CD8-positive, alpha-beta memory T cell (primary cell): ENCODE results near the gene RASAL2. TPM values are rescaled to one million over a fixed set of nuclear protein-coding genes. Genes with fewer than 3 reads are reported as not detected.
A peak's percentile ranks its signal among the peaks of the same experiment; 100 is the strongest.
"Not testable (repeated sequence)": the region's sequence is repeated elsewhere in the genome, so short reads cannot be mapped to it uniquely, and the experiment has no call there.

Experiments used
- CTCF ChIA-PET: fragments of 350-600 bp; sonication (Branson Sonifier 250); formaldehyde crosslinking; loops from one replicate; lab custom pipeline; 2021; ENCODE audit warnings: antibody characterized with exemption; lab: Charles Lee
- POLR2A ChIA-PET: fragments of 350-600 bp; sonication (Branson Sonifier 250); formaldehyde crosslinking; loops from one replicate; lab custom pipeline; 2021; ENCODE audit warnings: antibody characterized with exemption; lab: Charles Lee
- DNase-seq, 5 donors: peaks; one replicate each; pipeline versions ENCODE4 v3.0.0 to v3.0.0-alpha.2; 2020 to 2022; ENCODE audit warnings: mixed read lengths in 1 of 5
- H3K27ac ChIP-seq: one replicate; pipeline ENCODE4 v1.7.0; 2013; ENCODE audit warnings: low read depth, mild to moderate bottlenecking, low read length, moderate library complexity
- H3K27me3 ChIP-seq: 2 replicates; pipeline ENCODE4 v1.7.0; 2013; ENCODE audit warnings: low read length, mild to moderate bottlenecking; ENCODE audit not compliant: insufficient read depth, poor library complexity, severe bottlenecking
- H3K36me3 ChIP-seq: 2 replicates; pipeline ENCODE4 v1.7.0; 2013; ENCODE audit warnings: mild to moderate bottlenecking, low read length, moderate library complexity; ENCODE audit not compliant: insufficient read depth
- H3K4me1 ChIP-seq: 2 replicates; pipeline ENCODE4 v1.7.0; 2013; ENCODE audit warnings: mild to moderate bottlenecking, low read length, moderate library complexity; ENCODE audit not compliant: insufficient read depth
- H3K4me3 ChIP-seq: 2 replicates; pipeline ENCODE4 v1.7.0; 2013; ENCODE audit warnings: mild to moderate bottlenecking, low read length
- H3K9me3 ChIP-seq: 2 replicates; pipeline ENCODE4 v1.7.0; 2013; ENCODE audit warnings: mild to moderate bottlenecking, low read length
- H3K27ac Mint-ChIP-seq, 8 donors: one replicate each; pipeline ENCODE4 v1.8.0; 2020 to 2021; ENCODE audit warnings: mixed read lengths in 8 of 8, mild to moderate bottlenecking in 6 of 8, inconsistent platforms in 3 of 8, moderate library complexity in 3 of 8
- H3K27me3 Mint-ChIP-seq, 2 donors: one replicate each; pipeline ENCODE4 v1.8.0; 2020 to 2021; ENCODE audit warnings: mixed read lengths in 2 of 2, mild to moderate bottlenecking in 1 of 2, moderate library complexity in 1 of 2
- H3K36me3 Mint-ChIP-seq, 3 donors: one replicate each; pipeline ENCODE4 v1.8.0; 2020 to 2021; ENCODE audit warnings: mixed read lengths in 3 of 3, inconsistent platforms in 1 of 3, mild to moderate bottlenecking in 1 of 3
- H3K4me1 Mint-ChIP-seq, 3 donors: one replicate each; pipeline ENCODE4 v1.8.0; 2020 to 2021; ENCODE audit warnings: mixed read lengths in 3 of 3, inconsistent platforms in 1 of 3, mild to moderate bottlenecking in 1 of 3
- H3K4me3 Mint-ChIP-seq, 7 donors: one replicate each; pipeline ENCODE4 v1.8.0; 2020 to 2021; ENCODE audit warnings: mixed read lengths in 7 of 7, mild to moderate bottlenecking in 6 of 7, moderate library complexity in 4 of 7, inconsistent platforms in 2 of 7
- H3K9me3 Mint-ChIP-seq, 5 donors: one replicate each; pipeline ENCODE4 v1.8.0; 2020 to 2022; ENCODE audit warnings: mixed read lengths in 5 of 5, mild to moderate bottlenecking in 3 of 5, moderate library complexity in 2 of 5, inconsistent platforms in 1 of 5
- polyA plus RNA-seq: library from polyadenylated mRNA; unstranded; fragments of 300-500 nt; fragmentation: Illumina TruSeq; gene quantifications from one replicate; pipeline ENCODE4 v1.2.3, GENCODE V29; 2021
- total RNA-seq, 2 experiments: library from RNA; stranded (reverse); gene quantifications; one replicate each; pipeline ENCODE4 v1.2.3, GENCODE V29; 2021

Gene RASAL2
- total and polyA plus RNA-seq, 3 experiments from 2014 or later: 0.04 to 0.07 TPM; not detected in 1

GRCh38 chr1:178077917-178078316 is 16.0 kb upstream of the RASAL2 start:
- H3K4me1 Mint-ChIP-seq: no peaks in the 10 kb centered on the region
- no peaks in the 10 kb centered on the region for H3K27me3 ChIP-seq
- POLR2A ChIA-PET: no interaction called here
- H3K9me3 ChIP-seq: no peaks in the 10 kb centered on the region
- no peaks in the 10 kb centered on the region for H3K27me3 Mint-ChIP-seq
- H3K4me1 ChIP-seq: no peaks in the 10 kb centered on the region
- H3K36me3 ChIP-seq: no peaks in the 10 kb centered on the region
- no peak overlapping the region for H3K4me3 ChIP-seq
- no peaks in the 10 kb centered on the region for H3K36me3 Mint-ChIP-seq
- H3K27ac ChIP-seq: no peak overlapping the region
- peaks cover 3 to 12% (median 8%) of the 10 kb centered on the region in 5 donors for H3K9me3 Mint-ChIP-seq
- DNase-seq: no peak
- H3K27ac Mint-ChIP-seq: no peak overlapping the region
- H3K4me3 Mint-ChIP-seq: no peak overlapping the region
- CTCF ChIA-PET: no interaction called here

- no peaks in the 10 kb centered on the region for H3K4me1 ChIP-seq
- CTCF ChIA-PET: no interaction called here
- H3K4me3 ChIP-seq: no peak overlapping the region
- Mint-ChIP-seq H3K27ac (no peak overlapping the region), H3K36me3 (no peaks in the 10 kb centered on the region), H3K4me1 (no peaks in the 10 kb centered on the region), H3K9me3 (peaks cover 0 to 24% (median 10%) of the 10 kb centered on the region in 5 donors), H3K27me3 (peaks cover 4 to 9% of the 10 kb centered on the region in 2 donors), H3K4me3 (no peak overlapping the region)
- H3K9me3 ChIP-seq: no peaks in the 10 kb centered on the region
- H3K27ac ChIP-seq: no peak overlapping the region
- no peaks in the 10 kb centered on the region for H3K27me3 ChIP-seq
- POLR2A ChIA-PET: no interaction called here
- no peaks in the 10 kb centered on the region for H3K36me3 ChIP-seq
- DNase-seq: no peak
Measured at GRCh38 chr1:178086294-178086693, 7.6 kb upstream of the RASAL2 start.

- Mint-ChIP-seq H3K36me3 (no peaks in the 10 kb centered on the region), H3K4me1 (no peaks in the 10 kb centered on the region), H3K4me3 (no peak overlapping the region), H3K27me3 (peaks cover 9 to 13% of the 10 kb centered on the region in 2 donors), H3K27ac (no peak overlapping the region), H3K9me3 (peaks cover 0 to 28% (median 14%) of the 10 kb centered on the region in 5 donors)
- Histone ChIP-seq H3K4me3 (no peak overlapping the region), H3K27ac (no peak overlapping the region), H3K4me1 (no peaks in the 10 kb centered on the region), H3K9me3 (no peaks in the 10 kb centered on the region), H3K36me3 (no peaks in the 10 kb centered on the region), H3K27me3 (no peaks in the 10 kb centered on the region)
- DNase-seq: no peak
- ChIA-PET POLR2A (no interaction called here), CTCF (no interaction called here)
Measured at GRCh38 chr1:178086766-178087165, 7.1 kb upstream of the RASAL2 start.

- peaks cover 25 to 30% of the 10 kb centered on the region in 2 donors for H3K27me3 Mint-ChIP-seq
- Histone ChIP-seq H3K4me1 (peaks cover 3% of the 10 kb centered on the region), H3K4me3 (no peak overlapping the region), H3K9me3 (no peaks in the 10 kb centered on the region), H3K36me3 (no peaks in the 10 kb centered on the region), H3K27me3 (no peaks in the 10 kb centered on the region), H3K27ac (no peak overlapping the region)
- H3K4me3 Mint-ChIP-seq: no peak overlapping the region
- ChIA-PET CTCF (no interaction called here), POLR2A (no interaction called here)
- DNase-seq: no peak
- no peaks in the 10 kb centered on the region for H3K36me3 Mint-ChIP-seq
- H3K4me1 Mint-ChIP-seq: peaks cover 7 to 11% (median 9%) of the 10 kb centered on the region in 3 donors
- H3K9me3 Mint-ChIP-seq: peaks cover 5 to 35% (median 18%) of the 10 kb centered on the region in 5 donors
- H3K27ac Mint-ChIP-seq: no peak overlapping the region
Measured at GRCh38 chr1:178088651-178089050, 5.3 kb upstream of the RASAL2 start.

- H3K9me3 Mint-ChIP-seq: peaks cover 5 to 36% (median 16%) of the 10 kb centered on the region in 5 donors
- H3K4me3 ChIP-seq, H3K27ac ChIP-seq, H3K4me1 ChIP-seq, H3K27ac Mint-ChIP-seq, H3K9me3 ChIP-seq, H3K36me3 Mint-ChIP-seq, H3K27me3 ChIP-seq, POLR2A ChIA-PET, H3K4me3 Mint-ChIP-seq, H3K36me3 ChIP-seq, CTCF ChIA-PET, DNase-seq: not testable (repeated sequence)
- H3K4me1 Mint-ChIP-seq: peaks cover 7 to 16% (median 9%) of the 10 kb centered on the region in 3 donors
- H3K27me3 Mint-ChIP-seq: peaks cover 25 to 50% of the 10 kb centered on the region in 2 donors
Measured at GRCh38 chr1:178091454-178091853, 2.5 kb upstream of the RASAL2 start.

GRCh38 chr1:178091986-178092745 is 1.7 kb upstream of the RASAL2 start:
- Mint-ChIP-seq H3K27ac (no peak overlapping the region), H3K4me1 (peaks cover 7 to 16% (median 9%) of the 10 kb centered on the region in 3 donors), H3K4me3 (peak overlapping the region in 2 of 7 donors; percentile 12 to 61), H3K27me3 (peaks cover 25 to 56% of the 10 kb centered on the region in 2 donors), H3K36me3 (no peaks in the 10 kb centered on the region), H3K9me3 (peaks cover 5 to 36% (median 16%) of the 10 kb centered on the region in 5 donors)
- no peaks in the 10 kb centered on the region for H3K27me3 ChIP-seq
- no peak for DNase-seq
- ChIA-PET CTCF (no interaction called here), POLR2A (no interaction called here)
- no peaks in the 10 kb centered on the region for H3K9me3 ChIP-seq
- H3K4me1 ChIP-seq: peaks cover 3% of the 10 kb centered on the region
- H3K27ac ChIP-seq: no peak overlapping the region
- no peaks in the 10 kb centered on the region for H3K36me3 ChIP-seq
- H3K4me3 ChIP-seq: no peak overlapping the region

- H3K4me1 ChIP-seq: peaks cover 3% of the 10 kb centered on the region
- peaks cover 25 to 62% of the 10 kb centered on the region in 2 donors for H3K27me3 Mint-ChIP-seq
- H3K4me1 Mint-ChIP-seq: peaks cover 7 to 16% (median 9%) of the 10 kb centered on the region in 3 donors
- H3K27ac ChIP-seq: no peak overlapping the region
- H3K27ac Mint-ChIP-seq: peak overlapping the region in 1 of 8 donors; percentile 50
- no peak for DNase-seq
- H3K36me3 ChIP-seq: no peaks in the 10 kb centered on the region
- ChIA-PET CTCF (no interaction called here), POLR2A (no interaction called here)
- no peaks in the 10 kb centered on the region for H3K27me3 ChIP-seq
- peaks cover 4 to 36% (median 16%) of the 10 kb centered on the region in 5 donors for H3K9me3 Mint-ChIP-seq
- no peak overlapping the region for H3K4me3 ChIP-seq
- H3K4me3 Mint-ChIP-seq: peak overlapping the region in 5 of 7 donors; percentile 29 to 61 (median 53)
- H3K9me3 ChIP-seq: no peaks in the 10 kb centered on the region
- H3K36me3 Mint-ChIP-seq: no peaks in the 10 kb centered on the region
Measured at GRCh38 chr1:178092878-178093493, 918 bp upstream of the RASAL2 start.

- peaks cover 25 to 64% of the 10 kb centered on the region in 2 donors for H3K27me3 Mint-ChIP-seq
Measured at GRCh38 chr1:178093494-178093950, 382 bp upstream of the RASAL2 start.

More at GRCh38 chr1:178093494-178093950, 382 bp upstream of the RASAL2 start:
- no peaks in the 10 kb centered on the region for H3K27me3 ChIP-seq
- Mint-ChIP-seq H3K27ac (peak overlapping the region in 1 of 8 donors; percentile 50), H3K36me3 (no peaks in the 10 kb centered on the region), H3K9me3 (peaks cover 0 to 32% (median 16%) of the 10 kb centered on the region in 5 donors), H3K4me3 (peak overlapping the region in 5 of 7 donors; percentile 29 to 61 (median 53)), H3K4me1 (peaks cover 7 to 16% (median 9%) of the 10 kb centered on the region in 3 donors)
- peaks cover 3% of the 10 kb centered on the region for H3K4me1 ChIP-seq
- no peak overlapping the region for H3K4me3 ChIP-seq
- ChIA-PET CTCF (no interaction called here), POLR2A (no interaction called here)
- no peaks in the 10 kb centered on the region for H3K36me3 ChIP-seq
- DNase-seq: no peak
- no peak overlapping the region for H3K27ac ChIP-seq
- H3K9me3 ChIP-seq: no peaks in the 10 kb centered on the region
